Neural progenitor cell (in vitro differentiated cells): ENCODE data around the gene SLC15A1.

ENCODE experiments used
- CTCF ChIP-seq: fragments of 200-600 bp; sonication (generic); IDR thresholded peaks from 2 replicates; pipeline ENCODE4 v1.5.1; 2017; ENCODE audit warnings: antibody characterized with exemption, mild to moderate bottlenecking
- EZH2 ChIP-seq: fragments of 200-600 bp; sonication (generic); IDR thresholded peaks from 2 replicates; pipeline ENCODE4 v1.6.1; 2017; ENCODE audit warnings: antibody characterized with exemption, mild to moderate bottlenecking, moderate library complexity
- EZH2phosphoT487 ChIP-seq: fragments of 200-600 bp; sonication (generic); IDR thresholded peaks from 2 replicates; pipeline ENCODE4 v1.6.1; 2017; ENCODE audit warnings: antibody characterized with exemption

DNA sequence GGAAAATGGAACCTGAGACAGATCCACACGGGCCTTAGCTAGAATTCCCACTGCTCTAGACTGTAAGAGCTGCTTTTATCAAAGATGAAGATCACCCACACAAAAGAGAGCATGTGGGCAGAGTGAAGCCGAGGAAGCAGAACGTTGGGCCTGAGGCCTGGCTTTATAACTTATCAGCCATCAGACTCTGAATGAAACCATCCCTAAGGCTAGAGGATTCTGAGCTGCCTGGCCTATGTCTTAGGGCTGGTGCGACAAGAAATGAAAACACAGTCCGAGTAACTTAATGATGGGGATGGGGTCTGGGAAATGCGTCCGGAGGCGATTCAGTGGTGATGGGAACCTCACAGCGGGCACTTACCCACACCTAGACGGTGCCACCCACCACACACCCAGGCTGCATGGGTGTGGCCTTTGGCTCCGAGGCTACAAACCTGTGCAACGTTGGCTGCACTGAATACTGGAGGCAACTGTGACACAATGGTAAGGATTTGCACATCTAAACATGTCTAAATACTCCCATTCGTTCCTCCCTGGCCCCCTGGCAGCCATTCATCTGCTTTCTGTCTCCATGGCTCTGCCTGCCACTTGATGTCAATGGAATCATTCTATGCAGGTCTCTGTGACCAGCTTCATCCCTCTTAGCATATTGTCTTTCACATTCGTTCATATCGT, 62.0 kb downstream of the SLC15A1 start:
- TF ChIP-seq CTCF (no peak), EZH2phosphoT487 (no peak), EZH2 (no peak)
